Embryonic facial prominence (tissue), 1 donor: ENCODE results near the gene ARF5.

Source experiments
- DNase-seq: peaks from one replicate; pipeline ENCODE4 v3.0.0-alpha.2; 2016; ENCODE audit errors: extremely low spot score

ARF5 gene

DNA sequence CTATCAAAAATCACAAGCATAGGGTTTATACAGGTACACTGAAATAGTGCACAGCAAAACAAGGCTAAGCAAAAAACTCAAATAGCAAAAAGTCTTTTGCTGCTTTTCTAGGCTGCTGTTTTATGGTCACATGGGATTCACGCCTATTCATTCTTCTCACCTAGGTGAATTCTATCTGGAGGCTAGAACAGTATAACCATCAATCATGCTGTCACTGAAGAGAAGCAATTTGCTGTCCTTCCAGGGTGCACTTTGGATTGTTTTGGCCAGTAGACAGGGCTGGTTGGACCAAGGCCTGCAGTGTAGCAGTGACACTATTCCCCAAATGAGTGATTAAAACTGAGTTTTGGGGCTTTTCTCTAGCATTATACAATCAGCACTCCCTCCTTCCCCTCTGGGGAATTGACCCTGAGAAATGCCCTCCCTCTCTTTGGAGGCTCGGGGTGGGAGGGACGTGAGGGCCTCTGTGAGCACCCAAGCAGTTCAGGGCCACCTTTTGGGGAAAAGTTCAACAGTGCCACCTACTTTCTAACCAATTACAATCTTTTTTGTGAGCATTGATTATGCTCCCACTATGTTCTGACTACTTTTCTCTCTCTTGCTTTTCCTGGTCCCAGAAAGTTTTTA lies 47.6 kb downstream of the ARF5 start:
- DNase-seq: no peak

DNA sequence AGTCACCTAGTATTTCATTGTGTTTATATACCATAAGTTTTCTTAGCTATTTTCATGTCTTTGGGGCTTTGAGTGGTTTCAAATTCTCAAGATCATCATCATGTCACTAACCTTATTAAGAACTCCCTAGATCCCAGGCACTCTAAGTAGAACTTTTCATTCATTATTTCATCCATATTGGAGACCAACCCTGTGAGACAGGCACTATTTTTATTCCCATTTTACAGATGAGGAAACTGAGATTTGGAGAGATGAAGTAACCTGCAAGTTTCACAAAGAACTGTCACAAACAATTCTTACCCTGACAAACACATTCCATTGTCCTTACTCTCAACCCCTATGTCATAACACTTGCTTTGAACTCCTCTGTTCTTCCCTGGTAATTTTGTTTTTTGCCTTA lies 50.0 kb downstream of the ARF5 start:
- DNase-seq: no peak
